Measurements from ENCODE around the gene ATP10A.

The ATP10A gene

DNA sequence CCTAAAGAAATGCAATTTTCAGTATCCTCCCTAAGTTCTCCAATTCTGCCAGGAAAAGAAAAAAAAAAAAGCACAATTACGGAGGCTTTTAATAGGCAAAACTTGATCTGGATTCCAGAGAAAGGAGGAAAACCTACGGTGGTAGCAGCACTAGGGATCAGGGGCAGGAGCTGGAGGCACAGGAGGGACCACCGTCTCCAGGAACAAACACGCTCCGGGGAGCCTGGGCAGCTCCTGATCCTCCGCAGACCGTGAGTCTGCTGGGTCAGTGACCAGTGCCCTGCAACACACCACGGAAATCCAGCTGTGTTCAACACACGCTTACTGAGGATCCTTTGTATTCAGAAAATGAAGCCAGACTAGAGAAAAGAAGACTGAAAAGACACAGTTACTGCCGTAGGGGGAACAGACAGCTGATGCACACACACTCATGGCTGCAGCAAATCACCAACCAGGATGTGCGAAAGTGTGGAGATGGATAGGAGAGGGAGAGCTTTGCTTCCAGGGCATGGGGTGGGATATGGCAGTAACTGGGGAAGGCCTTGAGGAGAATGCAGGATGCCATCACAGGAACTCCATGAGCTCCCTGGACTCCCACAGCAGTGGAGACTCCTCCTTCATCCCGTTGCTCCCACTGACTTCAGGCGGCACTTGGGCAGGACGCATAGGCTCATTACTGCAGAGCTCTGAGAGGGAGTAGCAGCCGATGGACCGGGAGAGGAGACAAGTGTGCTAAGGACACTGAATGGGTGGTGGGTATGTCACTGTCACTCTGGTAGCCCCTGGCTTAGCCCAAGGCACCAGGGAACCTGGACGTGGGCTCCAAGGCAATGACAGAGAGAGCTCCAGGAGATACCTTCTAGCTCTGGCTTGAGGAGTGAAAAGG is 167.0 kb downstream of the ATP10A start:
- no peak for DNase-seq

DNA sequence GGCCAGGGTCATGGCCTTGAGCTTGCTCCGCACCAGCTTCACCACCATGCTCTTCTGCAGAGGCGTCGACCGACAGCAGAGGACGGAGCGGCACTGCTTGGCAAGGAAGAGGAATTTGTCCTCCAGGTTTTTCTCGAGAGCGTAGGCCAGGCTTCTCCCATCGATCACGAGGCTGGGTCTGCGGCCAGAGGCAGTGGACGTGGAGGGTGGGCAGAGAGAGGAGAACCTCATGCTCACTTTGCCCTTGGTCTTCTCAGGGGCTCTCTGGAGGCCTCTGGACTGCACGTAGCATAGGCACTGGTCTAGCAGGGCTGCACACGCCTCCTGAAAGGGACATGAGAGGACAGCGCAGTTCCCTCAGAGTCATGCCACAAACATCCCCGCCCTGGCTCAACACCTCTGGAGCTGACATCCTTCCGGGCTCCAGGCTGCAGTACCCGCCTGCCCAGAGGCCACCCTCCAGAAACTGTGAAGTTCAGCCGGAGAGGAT is 168.3 kb downstream of the ATP10A start:
- DNase-seq = no peak

DNA sequence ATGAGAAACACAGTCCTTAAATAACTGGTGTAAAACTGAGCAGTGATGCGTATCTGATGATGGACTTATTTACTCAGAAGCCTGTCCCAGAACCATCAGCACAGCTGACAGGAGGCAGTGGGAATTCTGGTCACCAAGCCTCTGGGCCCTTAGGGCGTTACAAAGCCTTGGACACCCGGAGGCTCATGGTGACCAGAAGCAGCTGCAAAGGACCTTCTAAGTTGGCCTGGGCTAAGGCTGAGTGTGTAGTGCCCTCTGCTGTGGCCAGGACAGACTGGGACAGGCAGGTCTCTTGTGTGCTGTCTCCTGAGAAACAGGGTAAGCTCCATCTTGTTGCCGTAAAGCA is 168.9 kb downstream of the ATP10A start:
- no peak for DNase-seq

DNA sequence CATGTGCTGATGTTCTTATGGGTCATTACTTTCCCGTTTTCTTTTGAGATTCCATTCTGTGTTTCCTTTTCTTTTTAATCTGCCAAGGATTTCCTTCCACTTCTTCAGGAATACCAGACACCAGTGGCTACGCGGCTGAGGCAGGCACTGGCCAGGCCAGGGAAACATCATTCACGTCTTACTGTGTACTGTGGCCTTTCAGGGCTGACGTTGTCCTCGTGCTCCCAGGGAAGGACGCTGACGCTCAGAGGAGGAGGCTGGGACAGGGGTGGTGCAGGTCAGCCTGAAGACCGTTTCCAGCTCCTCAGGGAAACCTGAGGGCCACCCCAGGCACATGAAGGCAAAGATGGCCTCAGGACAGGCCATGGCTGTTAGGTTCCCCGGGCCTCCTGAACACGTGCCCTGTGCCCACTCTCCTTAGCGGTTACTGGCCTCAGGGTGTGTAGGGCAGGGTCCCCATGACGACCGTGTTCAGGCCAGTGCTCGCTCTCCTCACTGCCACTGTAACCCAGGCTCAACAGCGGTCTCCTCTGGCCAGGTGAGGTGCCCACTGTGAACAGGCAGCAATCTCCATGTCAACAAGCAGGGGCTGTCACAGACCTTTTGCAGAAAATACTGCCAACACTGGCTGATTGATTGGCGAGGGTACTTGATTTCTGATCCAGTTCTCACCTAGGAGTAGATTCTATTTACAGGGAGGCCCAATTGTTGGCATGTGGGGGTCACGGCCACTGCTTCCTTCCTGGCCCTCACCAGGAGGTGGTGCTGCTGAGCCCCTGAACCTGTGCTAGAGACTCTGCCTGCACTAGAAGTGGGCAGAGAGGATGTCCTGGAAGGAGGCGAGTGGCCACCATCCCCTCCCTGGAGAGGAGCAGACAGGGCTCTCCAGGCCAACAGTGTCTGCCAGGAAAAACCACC is 169.5 kb downstream of the ATP10A start:
- no peak for DNase-seq

DNA sequence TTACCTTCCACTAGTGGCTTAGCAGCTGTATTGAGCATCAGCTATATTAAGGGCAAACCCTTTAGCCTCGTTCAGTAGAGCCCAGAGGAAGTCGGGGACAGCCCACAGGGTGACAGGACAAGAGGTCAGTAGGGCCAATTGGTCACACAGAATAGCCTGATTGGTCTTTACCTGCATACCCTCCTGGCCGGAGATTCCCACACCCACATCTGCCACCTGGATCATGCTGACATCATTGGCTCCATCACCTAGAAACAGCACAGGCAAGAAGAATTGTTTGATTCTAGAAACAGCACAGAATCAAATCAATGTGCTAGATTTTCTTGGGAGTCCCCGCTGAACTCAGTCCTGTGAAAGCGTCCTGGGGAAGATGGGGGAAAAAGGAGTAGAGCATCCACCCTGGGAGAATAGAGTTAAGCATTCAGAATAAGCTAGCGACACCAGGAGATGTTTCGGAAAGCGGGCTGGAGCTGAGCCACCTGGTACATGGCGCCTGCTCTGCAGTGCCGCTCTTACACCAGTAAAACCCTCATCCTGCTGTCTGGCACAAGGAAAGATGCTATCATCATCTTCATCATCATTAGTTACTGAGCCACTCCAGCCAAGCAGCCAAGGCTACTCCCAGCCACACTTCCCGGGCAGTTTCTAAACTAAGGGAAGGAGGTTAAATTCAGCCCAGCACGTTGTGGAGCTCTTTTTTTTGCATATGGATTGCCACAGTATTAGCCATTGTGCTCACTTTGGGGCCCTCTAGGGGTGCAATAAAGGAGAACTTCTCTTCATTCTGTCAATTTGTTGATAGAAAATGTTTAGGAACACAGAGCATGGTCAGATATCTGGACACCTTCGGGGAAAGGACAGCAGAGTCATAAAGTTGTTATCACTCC is 171.3 kb downstream of the ATP10A start:
- no peak for DNase-seq

DNA sequence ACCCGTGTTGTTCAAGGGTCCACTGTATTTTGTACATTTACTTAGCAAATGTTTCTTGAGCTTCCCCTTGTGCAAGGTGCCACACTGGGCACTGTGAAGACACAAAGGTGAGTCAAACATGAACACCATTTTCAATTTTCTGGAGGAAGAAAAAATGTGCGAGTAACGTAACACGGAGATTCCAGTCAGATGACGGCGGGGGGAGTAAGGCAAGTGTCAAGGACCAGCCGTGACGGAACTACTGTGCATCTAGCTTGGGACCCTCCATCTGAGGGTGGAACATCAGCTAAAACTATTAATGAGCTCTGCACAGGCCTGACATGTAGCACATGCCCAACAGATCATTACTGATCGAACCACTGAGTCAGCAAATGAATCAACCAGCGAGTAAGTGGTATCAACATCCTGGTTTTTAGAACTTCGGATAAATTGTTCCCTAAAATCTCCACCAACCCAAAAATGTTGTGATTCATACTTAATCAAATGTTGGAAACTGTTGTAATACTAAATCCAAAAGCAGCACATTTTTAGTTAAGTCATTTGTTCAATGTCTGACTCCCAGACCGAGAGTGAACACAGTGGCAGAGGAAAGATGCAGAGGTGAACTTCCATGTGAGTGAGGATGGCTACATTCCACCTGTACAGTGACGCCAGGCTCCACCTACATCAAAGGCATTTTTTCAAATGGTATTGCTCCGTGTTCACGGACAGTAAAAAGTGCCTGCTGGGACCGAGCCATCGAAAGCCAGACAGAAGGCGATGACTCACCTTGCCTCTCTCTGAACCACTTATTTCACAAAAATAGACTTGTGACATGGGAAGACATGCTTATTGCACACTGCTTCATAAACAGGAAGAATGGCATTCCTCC is 172.2 kb downstream of the ATP10A start:
- no peak for DNase-seq

DNA sequence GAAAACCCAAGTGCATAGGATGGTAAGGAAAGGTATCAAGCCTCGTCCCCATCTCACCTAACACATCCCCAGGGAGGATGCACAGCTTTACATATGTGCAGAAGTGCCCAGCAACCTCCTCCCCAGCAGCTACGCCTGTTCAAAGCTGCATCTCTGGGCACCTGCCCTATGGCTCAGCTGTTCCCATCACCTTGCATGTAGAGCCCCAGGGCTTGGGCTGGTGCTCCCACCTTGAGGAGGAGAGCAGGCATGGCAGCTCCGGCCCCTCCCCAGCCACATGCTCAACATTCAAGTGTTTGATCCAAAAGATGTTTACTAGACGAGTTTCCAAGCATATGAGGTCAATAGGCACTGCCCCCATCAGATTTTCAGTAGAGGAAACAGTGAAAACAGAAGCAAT is 173.5 kb downstream of the ATP10A start:
- DNase-seq = no peak

DNA sequence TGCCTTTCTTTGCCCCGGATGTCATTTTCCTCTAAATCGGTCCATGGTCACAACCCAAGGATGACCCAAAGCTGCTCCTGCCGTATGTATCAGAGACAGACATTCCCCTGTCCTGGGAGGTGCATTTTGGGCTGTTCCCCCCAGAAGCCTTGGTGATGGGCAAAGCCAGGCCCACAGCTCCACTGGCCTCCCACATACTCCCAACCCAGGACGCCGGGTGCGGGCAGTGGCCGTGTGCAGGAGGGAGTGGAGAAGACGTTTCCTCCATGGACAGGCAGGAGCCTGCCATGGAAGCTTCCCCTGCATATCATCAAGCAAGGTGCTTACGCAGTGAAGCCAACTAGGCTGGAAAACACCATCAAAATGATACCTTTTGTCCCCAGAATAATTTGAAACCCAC is 175.0 kb downstream of the ATP10A start:
- no peak for DNase-seq

DNA sequence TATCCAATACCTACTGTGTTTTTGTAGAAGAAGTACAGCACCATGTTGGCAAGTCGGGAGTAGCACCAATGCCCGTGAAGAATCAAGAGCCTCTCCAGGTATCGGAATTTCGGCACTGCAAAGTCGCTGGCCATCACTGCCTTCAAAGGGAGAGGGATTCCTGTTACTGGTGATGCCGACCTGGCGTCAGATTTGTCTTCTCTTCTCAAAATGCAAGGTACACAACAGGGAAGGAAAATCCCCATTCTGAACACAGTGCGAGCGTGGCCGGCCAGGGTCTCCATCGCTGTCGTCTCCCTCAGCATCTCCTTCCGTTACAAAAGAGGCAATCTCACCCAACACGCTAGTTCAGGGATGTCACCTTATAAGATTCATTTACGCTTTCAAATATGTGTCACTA is 175.4 kb downstream of the ATP10A start:
- DNase-seq = no peak

DNA sequence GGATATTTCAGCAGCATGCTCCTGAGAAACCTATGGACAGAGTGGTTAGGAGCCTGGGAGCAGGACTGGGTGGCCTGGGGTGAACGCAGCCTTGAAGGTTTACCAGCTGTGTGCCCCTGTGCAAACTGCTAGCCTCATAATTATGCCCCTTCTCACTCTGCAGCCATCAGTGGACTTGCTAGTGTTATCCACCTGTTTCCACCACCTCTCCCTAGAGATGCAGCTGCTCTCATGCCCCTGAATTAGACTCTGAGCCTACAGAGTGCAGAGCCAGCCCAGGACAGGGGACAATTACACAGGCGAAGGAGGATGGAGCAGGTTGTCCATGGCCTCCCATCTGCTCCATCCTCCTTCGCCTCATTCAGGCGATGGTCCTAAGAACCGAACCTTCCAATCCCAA is 175.9 kb downstream of the ATP10A start:
- no peak for DNase-seq

DNA sequence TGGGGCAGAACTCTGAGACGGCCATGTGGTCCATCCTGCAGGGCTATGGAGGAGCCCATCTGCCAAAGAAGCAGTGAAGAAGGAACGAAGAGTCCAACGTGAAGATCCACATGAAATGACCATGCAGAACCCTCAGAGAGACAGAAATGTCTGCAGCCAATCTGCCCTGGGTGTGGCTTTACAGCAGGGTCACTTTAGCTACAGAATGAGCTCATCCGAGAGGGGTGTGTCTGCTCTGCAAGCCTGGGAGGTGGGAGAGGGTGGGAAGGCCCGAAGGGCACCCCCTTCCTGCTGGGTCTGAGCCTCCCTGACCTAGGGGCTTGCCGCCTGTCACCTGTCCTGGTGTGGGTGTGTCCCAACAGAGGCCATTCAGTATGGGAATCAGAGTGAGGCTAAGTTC is 176.3 kb downstream of the ATP10A start:
- no peak for DNase-seq

DNA sequence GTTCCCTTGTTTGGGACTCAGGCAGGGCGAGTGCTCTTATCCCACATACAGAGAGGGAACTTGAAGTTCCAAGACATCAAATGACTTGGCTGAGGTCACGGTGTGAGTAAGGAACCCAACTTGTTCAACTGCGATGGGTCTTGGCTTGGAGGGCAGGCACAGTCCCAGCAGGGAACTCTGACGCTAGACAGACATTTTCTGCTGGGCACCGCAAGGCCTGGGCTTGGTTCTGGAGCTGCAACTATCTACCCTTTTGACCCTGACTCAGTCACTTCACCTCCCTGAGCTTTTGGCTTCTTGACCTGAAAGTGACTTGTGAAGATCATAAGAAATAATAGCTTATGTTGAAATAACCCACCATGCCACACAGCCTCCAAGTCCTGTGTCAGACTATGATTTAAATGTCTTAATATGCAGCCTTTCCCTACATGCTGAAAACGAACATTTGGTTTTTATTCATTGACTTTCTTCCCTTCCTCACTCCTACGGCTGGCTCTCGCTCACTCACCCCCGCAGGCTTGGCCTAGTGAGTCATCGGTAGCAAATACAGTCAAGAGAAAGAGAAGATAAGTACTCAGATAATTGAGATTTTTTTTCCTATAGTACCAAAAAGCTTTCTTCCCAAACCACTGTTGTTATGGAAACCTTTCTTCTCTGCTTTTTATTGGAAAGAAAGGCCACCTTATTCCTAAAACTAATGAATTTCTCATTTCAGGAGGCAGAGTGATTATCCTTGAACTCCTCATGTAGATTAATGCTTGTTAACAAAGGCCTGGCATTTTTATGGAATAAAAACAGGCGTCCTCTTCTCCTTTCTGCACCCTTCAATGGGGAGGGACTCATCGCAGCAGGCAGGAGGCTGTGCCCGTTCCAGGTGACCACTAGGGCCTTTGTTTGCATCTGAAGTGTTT is 178.4 kb downstream of the ATP10A start:
- DNase-seq = no peak

DNA sequence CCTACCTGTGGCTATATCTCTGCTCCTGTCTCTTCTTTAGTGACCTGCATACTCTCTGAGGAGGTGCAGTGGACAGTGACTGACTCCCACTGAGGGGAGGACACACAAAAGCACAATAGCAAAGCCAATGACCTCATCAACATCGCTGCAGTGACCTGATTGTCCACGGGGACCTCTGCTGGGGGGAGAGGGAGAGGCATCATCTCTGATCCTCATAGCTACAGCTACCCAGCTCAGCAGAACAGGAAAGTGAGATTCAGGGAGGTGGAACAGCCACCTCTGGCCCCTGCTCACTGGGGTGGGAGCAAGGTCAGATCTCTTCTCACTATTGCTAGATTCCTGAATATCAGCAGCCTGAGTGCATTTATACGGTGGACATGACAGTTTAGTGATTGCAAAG is 179.2 kb downstream of the ATP10A start:
- DNase-seq = no peak

DNA sequence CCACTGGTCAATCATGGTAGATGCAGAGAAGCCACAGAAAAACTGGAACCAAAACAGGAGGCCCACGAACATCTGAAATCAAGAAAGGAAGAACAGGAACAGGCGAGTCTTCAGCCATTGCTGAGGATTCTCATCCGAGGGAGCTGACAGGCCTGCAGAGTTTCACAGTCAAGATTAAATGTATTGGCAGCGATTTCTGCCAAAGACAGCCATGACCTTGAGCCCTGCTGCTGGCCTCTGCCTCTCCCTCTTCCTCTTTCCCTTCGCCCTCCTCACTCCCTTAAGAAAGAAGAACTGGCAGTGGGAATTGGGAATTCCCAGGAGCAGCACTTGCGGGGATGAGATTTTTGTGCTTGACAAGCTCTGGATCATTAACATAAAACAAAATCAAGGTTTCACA is 179.7 kb downstream of the ATP10A start:
- no peak for DNase-seq

DNA sequence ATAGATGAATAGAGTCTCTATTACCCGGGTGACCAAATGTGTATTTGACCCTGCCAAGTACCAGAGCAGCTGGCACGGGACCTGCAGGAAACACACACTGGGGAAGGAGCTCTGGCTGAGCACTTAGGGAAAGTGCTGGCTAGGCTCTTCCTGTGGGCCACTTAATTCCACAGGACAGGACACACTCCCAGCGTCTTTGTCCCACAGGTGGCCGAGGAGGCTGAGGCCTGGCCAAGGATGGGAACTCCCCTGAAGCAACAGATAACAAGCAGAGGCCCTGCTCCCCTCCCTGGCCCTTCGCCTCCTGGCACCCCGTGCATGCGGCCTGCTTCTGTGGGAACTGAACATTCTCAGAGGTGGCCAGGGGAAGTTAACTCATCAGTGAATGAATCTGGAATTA is 180.8 kb downstream of the ATP10A start:
- DNase-seq = no peak

DNA sequence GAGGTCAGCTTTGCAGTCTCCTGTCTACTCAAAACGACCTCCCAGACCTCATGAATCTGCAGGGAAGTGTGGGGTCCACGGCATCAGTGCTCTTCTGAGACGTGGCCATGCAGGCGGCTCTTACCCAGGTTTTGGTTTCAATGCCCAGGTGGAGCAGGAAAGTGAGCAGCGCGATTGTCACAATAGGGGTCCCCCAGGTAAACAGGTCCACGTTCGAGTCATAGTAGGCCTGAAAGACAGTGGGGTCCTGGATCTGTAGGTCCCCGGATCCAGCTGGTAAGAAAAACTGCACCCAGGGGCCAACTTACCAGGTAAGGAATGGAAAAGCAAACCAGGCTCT is 182.5 kb downstream of the ATP10A start:
- DNase-seq = no peak

DNA sequence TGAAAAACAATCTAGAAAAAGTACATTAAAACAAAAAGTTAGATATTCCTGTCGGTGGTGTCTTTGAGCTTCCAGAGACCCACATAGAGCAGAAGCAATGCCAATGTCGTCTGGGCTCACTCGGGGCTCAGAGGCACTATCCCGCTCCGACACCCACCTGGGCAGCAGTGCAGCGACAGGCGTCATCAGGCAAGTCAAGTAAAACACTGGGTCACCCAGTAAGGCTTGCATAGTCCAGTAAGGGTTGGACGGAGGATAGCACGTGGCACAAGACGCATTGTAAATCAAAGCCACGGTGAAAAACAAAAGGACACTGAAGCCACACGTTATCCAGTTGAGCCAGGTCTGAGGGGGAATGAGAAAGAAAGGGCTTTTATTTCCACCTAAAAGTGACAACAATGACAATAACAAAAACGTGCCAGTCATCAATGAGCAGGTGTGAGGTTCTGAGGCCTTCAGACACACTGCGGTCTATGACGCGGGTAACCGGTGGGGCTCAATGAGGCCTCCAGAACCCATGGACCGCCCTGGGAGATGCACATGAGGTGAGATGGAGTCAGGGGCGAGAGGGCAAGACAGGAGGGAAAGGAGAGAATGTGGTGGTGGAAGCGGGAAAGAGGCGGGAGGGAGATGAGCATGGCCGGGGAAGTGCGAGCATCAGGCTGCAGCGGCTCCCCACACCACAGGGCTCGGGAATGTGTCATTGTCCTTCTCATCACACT is 183.0 kb downstream of the ATP10A start:
- DNase-seq = no peak

DNA sequence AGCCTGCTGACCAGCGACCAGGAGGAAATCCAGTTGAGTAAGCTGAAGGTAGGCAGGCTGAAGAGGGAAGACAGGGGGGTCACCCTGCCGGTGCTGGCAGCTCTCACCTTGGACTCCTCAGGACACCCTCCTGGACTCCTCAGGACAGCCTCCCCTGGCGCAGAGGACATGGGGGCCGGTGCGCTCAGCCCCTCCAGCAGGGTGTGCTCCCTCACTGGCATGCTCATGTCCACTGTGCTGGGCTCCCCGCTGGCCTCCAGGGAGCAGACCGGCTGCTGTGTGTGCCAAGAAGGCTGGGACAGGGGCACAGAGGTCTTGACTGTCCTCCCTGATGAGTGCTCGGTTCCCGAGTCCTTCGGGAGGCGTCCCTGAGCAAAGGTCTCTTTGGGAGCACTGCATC is 183.6 kb downstream of the ATP10A start:
- no peak for DNase-seq

DNA sequence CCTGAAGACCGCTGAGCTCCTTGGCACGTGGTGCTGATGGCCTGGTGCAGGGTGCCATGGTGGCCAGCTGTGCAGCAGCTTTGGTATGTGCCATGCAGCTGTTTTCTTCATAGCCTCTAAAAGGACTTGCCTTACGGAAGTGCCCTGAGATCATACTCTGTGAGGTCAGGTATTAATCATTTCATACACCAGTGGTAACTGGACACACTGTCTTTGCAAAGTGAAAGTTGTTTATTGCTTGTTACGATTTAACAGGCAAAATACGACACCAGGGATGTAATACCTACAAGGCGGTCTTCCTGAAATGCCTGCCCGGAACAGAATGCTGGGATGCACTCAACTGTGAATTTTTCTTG is 184.6 kb downstream of the ATP10A start:
- no peak for DNase-seq
